GM19328 (cell line): Measurements from ENCODE around the gene BNC2.

Experiments
- ATAC-seq: cut with Tn5 transposase; IDR thresholded peaks from one replicate; pipeline ENCODE4 v1.9.1; 2021; ENCODE audit warnings: mild to moderate bottlenecking, moderate library complexity; ENCODE audit not compliant: unreplicated experiment

The BNC2 gene

GRCh38 chr9:16821344-16821743, 49.1 kb downstream of the BNC2 start:
- ATAC-seq = no peak

- no peak for ATAC-seq
These were observed 53.0 kb downstream of the BNC2 start for GRCh38 chr9:16817514-16817913.

- ATAC-seq = no peak
These were observed 53.5 kb downstream of the BNC2 start for GRCh38 chr9:16817002-16817401.

- ATAC-seq = no peak
These were observed 54.5 kb downstream of the BNC2 start for GRCh38 chr9:16816011-16816410.

GRCh38 chr9:16815079-16815478, 55.4 kb downstream of the BNC2 start:
- ATAC-seq = no peak

- ATAC-seq = no peak
These were observed 56.6 kb downstream of the BNC2 start for GRCh38 chr9:16813838-16814237.

GRCh38 chr9:16811987-16812685, 58.3 kb downstream of the BNC2 start:
- no peak for ATAC-seq

GRCh38 chr9:16809912-16810610, 60.4 kb downstream of the BNC2 start:
- ATAC-seq = no peak

- ATAC-seq = no peak
These were observed 63.8 kb downstream of the BNC2 start for GRCh38 chr9:16806674-16807073.

GRCh38 chr9:16803648-16804047, 66.8 kb downstream of the BNC2 start:
- no peak for ATAC-seq

GRCh38 chr9:16801871-16802466, 68.5 kb downstream of the BNC2 start:
- no peak for ATAC-seq

- ATAC-seq = no peak
These were observed 74.1 kb downstream of the BNC2 start for GRCh38 chr9:16796304-16796825.

GRCh38 chr9:16794871-16795639, 75.4 kb downstream of the BNC2 start:
- no peak for ATAC-seq

- no peak for ATAC-seq
These were observed 76.4 kb downstream of the BNC2 start for GRCh38 chr9:16794103-16794502.

- no peak for ATAC-seq
These were observed 82.7 kb downstream of the BNC2 start for GRCh38 chr9:16787724-16788123.

- ATAC-seq = no peak
These were observed 86.5 kb downstream of the BNC2 start for GRCh38 chr9:16784002-16784401.

GRCh38 chr9:16782490-16782889, 88.0 kb downstream of the BNC2 start:
- no peak for ATAC-seq

GRCh38 chr9:16775330-16775729, 95.1 kb downstream of the BNC2 start:
- no peak for ATAC-seq

- no peak for ATAC-seq
These were observed 96.9 kb downstream of the BNC2 start for GRCh38 chr9:16773617-16774016.

GRCh38 chr9:16773116-16773515, 97.4 kb downstream of the BNC2 start:
- ATAC-seq = no peak

- no peak for ATAC-seq
These were observed 99.1 kb downstream of the BNC2 start for GRCh38 chr9:16771356-16771755.
